Measurements from ENCODE around the gene ATG3. TPM values are rescaled to one million over a fixed set of nuclear protein-coding genes. Genes with fewer than 3 reads are reported as not detected.

ATG3 gene
- 10 to 100 TPM; 41.7 to 55.1 (median 44.3) TPM for total RNA-seq

- peaks cover 0 to 26% of the 10 kb centered on the region in 2 donors for H3K36me3 ChIP-seq
- H3K4me1 ChIP-seq = peaks cover 9 to 47% (median 26%) of the 10 kb centered on the region in 3 donors
- H3K4me3 ChIP-seq = peak within 1 kb of the TSS; percentile 68 to 82
- 0% methylated on average over 17 of the region's 58 CpGs; no CpG with 5 or more reads in 1 of the 2 donors for WGBS, 2 donors (ENCODE audit: low coverage in 1 of 2)
- no peaks in the 10 kb centered on the region for H3K9me3 ChIP-seq
- TF ChIP-seq POLR2A (IDR thresholded peaks at IDR 0.05) (peak; percentile 69 to 83), POLR2AphosphoS5 (IDR thresholded peaks at IDR 0.05) (peak; percentile 94), EP300 (IDR thresholded peaks at IDR 0.05) (no peak), CTCF (IDR thresholded peaks at IDR 0.05) (peak in 3 of 4 experiments; percentile 13 to 32 (median 24))
- no peaks in the 10 kb centered on the region for H3K27me3 ChIP-seq
- ATAC-seq = peak; percentile 96
- H3K27ac ChIP-seq = peak within 1 kb of the TSS; percentile 93 to 99 (median 94)
Observed at GRCh38 chr3:112561734-112562529, at the start of gene ATG3, which contains the start of gene SLC35A5. Gene ATG3, minus strand, starts transcription at chr3:112561962. Its CDS starts 434 bp downstream, at chr3:112561528. Gene SLC35A5, plus strand, starts transcription at chr3:112562045. Its CDS starts 1,359 bp downstream, at chr3:112563404.

DNA sequence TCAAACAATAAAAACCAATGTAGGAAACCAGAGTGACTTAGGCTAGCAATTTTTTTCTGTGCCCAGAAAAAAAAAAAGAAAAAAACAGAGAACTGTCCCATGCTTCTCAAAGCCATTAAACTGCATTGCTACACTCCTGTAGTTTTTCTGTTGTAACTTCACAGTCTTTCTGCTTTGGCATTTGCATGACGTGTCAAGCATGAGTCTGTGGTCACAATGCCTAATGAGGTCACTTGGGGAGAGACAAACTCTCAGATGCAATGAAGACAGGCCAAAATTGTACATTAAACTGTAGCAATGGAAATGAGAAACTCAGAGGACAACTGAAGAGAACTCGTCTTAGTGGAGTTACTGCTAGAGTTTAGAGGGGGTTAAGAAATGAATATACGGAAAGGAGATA, 48.4 kb upstream of the ATG3 start:
- ATAC-seq = no peak
- Histone ChIP-seq H3K4me1 (no peaks in the 10 kb centered on the region), H3K36me3 (peaks cover 0 to 62% of the 10 kb centered on the region in 2 donors), H3K27ac (no peak overlapping the region), H3K4me3 (no peak overlapping the region), H3K9me3 (no peaks in the 10 kb centered on the region), H3K27me3 (no peaks in the 10 kb centered on the region)
- WGBS, 2 donors (ENCODE audit: low coverage in 1 of 2) = 63 to 92% methylated on average over 3 of the region's 3 CpGs
- TF ChIP-seq EP300 (IDR thresholded peaks at IDR 0.05) = no peak
- no peak for TF ChIP-seq POLR2A (IDR thresholded peaks at IDR 0.05)
- no peak for TF ChIP-seq POLR2AphosphoS5 (IDR thresholded peaks at IDR 0.05)
- TF ChIP-seq CTCF (IDR thresholded peaks at IDR 0.05) = no peak

DNA sequence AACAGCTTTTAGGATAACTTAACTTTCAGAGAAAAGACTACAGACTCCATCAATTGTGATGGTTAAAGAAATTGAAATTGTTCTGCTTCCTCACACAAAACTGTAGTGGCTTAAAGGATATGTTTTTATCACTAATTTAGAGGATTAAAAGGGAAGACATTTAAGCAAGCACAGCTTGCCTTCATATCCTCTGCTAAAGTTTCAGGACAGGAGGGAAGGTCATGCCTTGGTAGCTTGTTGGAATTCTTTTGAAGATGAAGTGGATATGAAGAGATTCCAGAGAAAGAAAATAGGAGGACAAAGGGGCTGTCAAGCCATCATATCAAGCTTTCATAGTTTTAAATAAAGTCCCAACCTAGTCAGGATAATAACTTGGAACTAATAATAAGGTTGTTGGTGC, 46.1 kb upstream of the ATG3 start:
- H3K4me1 ChIP-seq = no peaks in the 10 kb centered on the region
- H3K36me3 ChIP-seq = peaks cover 0 to 73% of the 10 kb centered on the region in 2 donors
- no peaks in the 10 kb centered on the region for H3K9me3 ChIP-seq
- H3K27ac ChIP-seq = no peak overlapping the region
- TF ChIP-seq EP300 (IDR thresholded peaks at IDR 0.05) (no peak), CTCF (IDR thresholded peaks at IDR 0.05) (no peak), POLR2A (IDR thresholded peaks at IDR 0.05) (no peak), POLR2AphosphoS5 (IDR thresholded peaks at IDR 0.05) (no peak)
- H3K27me3 ChIP-seq = no peaks in the 10 kb centered on the region
- H3K4me3 ChIP-seq = no peak overlapping the region
- ATAC-seq = no peak

GRCh38 chr3:112606098-112606497, 44.3 kb upstream of the ATG3 start:
- peaks cover 0 to 74% of the 10 kb centered on the region in 2 donors for H3K36me3 ChIP-seq
- H3K27ac ChIP-seq = no peak overlapping the region
- no peak for ATAC-seq
- no peak overlapping the region for H3K4me3 ChIP-seq
- H3K4me1 ChIP-seq = no peaks in the 10 kb centered on the region
- no peaks in the 10 kb centered on the region for H3K9me3 ChIP-seq
- 93 to 95% methylated on average over 2 of the region's 2 CpGs for WGBS, 2 donors (ENCODE audit: low coverage in 1 of 2)
- no peak for TF ChIP-seq EP300 (IDR thresholded peaks at IDR 0.05)
- no peak for TF ChIP-seq POLR2A (IDR thresholded peaks at IDR 0.05)
- TF ChIP-seq POLR2AphosphoS5 (IDR thresholded peaks at IDR 0.05) = no peak
- no peak for TF ChIP-seq CTCF (IDR thresholded peaks at IDR 0.05)
- H3K27me3 ChIP-seq = no peaks in the 10 kb centered on the region

GRCh38 chr3:112605285-112605684, 43.5 kb upstream of the ATG3 start:
- no peak for TF ChIP-seq POLR2AphosphoS5 (IDR thresholded peaks at IDR 0.05)
- TF ChIP-seq EP300 (IDR thresholded peaks at IDR 0.05) = no peak
- no peak for TF ChIP-seq CTCF (IDR thresholded peaks at IDR 0.05)
- no peak for TF ChIP-seq POLR2A (IDR thresholded peaks at IDR 0.05)
- no peaks in the 10 kb centered on the region for H3K27me3 ChIP-seq
- no peak overlapping the region for H3K4me3 ChIP-seq
- H3K9me3 ChIP-seq = no peaks in the 10 kb centered on the region
- WGBS, 2 donors (ENCODE audit: low coverage in 1 of 2) = 82 to 84% methylated on average over 5 to 8 of the region's 9 CpGs
- H3K27ac ChIP-seq = no peak overlapping the region
- peaks cover 0 to 81% of the 10 kb centered on the region in 2 donors for H3K36me3 ChIP-seq
- no peaks in the 10 kb centered on the region for H3K4me1 ChIP-seq
- peak; percentile 55 for ATAC-seq

Measured in gastroesophageal sphincter (tissue), 4 donors.